Measurements from ENCODE around the gene IKBKE. TPM values are rescaled to one million over a fixed set of nuclear protein-coding genes. Genes with fewer than 3 reads are reported as not detected.

IKBKE gene
- total and polyA plus RNA-seq, 10 of the 15 experiments (the other 5 are each of a cell fraction or from before 2014, with no cell fraction given): 12.8 to 35.1 (median 23.1) TPM

DNA sequence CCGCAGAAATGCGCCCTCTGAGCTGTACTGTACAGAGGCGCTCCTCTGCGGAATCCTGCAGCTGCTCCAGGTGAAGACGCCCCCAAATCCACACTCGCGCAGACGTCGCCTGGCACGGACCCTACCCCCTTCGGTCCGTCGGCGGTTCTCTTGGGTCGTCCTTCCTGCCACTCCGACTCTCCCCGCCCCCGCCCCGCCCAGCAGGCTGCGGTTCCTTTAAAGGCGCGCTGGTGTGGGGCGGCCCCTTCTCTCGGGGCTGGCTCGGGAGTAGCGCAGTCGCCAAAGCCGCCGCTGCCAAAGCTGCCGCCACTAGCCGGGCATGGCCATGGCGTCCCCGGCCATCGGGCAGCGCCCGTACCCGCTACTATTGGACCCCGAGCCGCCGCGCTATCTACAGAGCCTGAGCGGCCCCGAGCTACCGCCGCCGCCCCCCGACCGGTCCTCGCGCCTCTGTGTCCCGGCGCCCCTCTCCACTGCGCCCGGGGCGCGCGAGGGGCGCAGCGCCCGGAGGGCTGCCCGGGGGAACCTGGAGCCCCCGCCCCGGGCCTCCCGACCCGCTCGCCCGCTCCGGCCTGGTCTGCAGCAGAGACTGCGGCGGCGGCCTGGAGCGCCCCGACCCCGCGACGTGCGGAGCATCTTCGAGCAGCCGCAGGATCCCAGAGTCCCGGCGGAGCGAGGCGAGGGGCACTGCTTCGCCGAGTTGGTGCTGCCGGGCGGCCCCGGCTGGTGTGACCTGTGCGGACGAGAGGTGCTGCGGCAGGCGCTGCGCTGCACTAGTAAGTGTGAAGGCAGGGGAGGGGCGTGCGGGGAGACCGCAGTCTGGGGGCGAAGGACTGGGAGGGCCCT, 37.2 kb downstream of the IKBKE start, which contains the start of gene RASSF5 (continued):
- TF ChIP-seq, protein P1, sequence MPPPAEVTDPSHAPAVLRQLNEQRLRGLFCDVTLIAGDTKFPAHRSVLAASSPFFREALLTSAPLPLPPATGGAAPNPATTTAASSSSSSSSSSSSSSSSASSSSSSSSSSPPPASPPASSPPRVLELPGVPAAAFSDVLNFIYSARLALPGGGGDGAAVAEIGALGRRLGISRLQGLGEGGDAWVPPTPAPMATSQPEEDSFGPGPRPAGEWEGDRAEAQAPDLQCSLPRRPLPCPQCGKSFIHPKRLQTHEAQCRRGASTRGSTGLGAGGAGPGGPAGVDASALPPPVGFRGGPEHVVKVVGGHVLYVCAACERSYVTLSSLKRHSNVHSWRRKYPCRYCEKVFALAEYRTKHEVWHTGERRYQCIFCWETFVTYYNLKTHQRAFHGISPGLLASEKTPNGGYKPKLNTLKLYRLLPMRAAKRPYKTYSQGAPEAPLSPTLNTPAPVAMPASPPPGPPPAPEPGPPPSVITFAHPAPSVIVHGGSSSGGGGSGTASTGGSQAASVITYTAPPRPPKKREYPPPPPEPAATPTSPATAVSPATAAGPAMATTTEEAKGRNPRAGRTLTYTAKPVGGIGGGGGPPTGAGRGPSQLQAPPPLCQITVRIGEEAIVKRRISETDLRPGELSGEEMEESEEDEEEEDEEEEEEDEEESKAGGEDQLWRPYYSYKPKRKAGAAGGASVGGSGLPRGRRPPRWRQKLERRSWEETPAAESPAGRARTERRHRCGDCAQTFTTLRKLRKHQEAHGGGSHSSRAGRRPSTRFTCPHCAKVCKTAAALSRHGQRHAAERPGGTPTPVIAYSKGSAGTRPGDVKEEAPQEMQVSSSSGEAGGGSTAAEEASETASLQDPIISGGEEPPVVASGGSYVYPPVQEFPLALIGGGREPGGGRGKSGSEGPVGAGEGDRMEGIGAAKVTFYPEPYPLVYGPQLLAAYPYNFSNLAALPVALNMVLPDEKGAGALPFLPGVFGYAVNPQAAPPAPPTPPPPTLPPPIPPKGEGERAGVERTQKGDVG (CRISPR knock-in tag; IDR thresholded peaks at IDR 0.05): no peak
- TF ChIP-seq CBFB (IDR thresholded peaks at IDR 0.05; ENCODE audit: low read depth) (peak; percentile 53; the same call in 1 of the 2 replicates), ZNF384 (IDR thresholded peaks at IDR 0.05; ENCODE audit: borderline replicate concordance, low read depth, low read length) (no peak), EP300 (IDR thresholded peaks at IDR 0.05; ENCODE audit: borderline replicate concordance in 1 of 2, control insufficient read depth in 1 of 2, low read depth in 2 of 2, low read length in 2 of 2) (0 out of 4 replicates have a peak, but pooled peaks of 1 of the 2 experiments have one; percentile 21), HDAC2 (IDR thresholded peaks at IDR 0.05) (no peak), TAF1 (IDR thresholded peaks at IDR 0.05; ENCODE audit: borderline replicate concordance, low read depth, low read length) (0 out of 2 replicates have a peak, but pooled peaks have one; percentile 34), BACH1 (IDR thresholded peaks at IDR 0.05; ENCODE audit: borderline replicate concordance) (peak; percentile 56; the same call in 1 of the 2 replicates), RBBP5 (conservative IDR thresholded peaks at IDR 0.05) (no peak), POU2F2 (IDR thresholded peaks at IDR 0.05; ENCODE audit: borderline replicate concordance, low read depth, low read length) (peak; percentile 81; the same call in 2 of the 3 replicates), WRNIP1 (IDR thresholded peaks at IDR 0.05; ENCODE audit: borderline replicate concordance, low read depth, low read length) (no peak), HDAC6 (IDR thresholded peaks at IDR 0.05; ENCODE audit: unreplicated experiment) (peak; percentile 100), SUZ12 (IDR thresholded peaks at IDR 0.05; ENCODE audit: unreplicated experiment) (no peak), MEF2A (IDR thresholded peaks at IDR 0.05; ENCODE audit: insufficient read depth, low read depth, low read length) (no peak), SIN3A (IDR thresholded peaks at IDR 0.05; ENCODE audit: low read depth, low read length) (no peak), NFXL1 (IDR thresholded peaks at IDR 0.05; ENCODE audit: borderline replicate concordance) (0 out of 2 replicates have a peak, but pooled peaks have one; percentile 31), BCL11A (IDR thresholded peaks at IDR 0.05; ENCODE audit: low read depth, low read length) (no peak)
- TF ChIP-seq, protein P2, sequence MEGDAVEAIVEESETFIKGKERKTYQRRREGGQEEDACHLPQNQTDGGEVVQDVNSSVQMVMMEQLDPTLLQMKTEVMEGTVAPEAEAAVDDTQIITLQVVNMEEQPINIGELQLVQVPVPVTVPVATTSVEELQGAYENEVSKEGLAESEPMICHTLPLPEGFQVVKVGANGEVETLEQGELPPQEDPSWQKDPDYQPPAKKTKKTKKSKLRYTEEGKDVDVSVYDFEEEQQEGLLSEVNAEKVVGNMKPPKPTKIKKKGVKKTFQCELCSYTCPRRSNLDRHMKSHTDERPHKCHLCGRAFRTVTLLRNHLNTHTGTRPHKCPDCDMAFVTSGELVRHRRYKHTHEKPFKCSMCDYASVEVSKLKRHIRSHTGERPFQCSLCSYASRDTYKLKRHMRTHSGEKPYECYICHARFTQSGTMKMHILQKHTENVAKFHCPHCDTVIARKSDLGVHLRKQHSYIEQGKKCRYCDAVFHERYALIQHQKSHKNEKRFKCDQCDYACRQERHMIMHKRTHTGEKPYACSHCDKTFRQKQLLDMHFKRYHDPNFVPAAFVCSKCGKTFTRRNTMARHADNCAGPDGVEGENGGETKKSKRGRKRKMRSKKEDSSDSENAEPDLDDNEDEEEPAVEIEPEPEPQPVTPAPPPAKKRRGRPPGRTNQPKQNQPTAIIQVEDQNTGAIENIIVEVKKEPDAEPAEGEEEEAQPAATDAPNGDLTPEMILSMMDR (IDR thresholded peaks at IDR 0.05 in 2 of 3, conservative IDR thresholded peaks at IDR 0.05 in 1 of 3; ENCODE audit: control insufficient read depth in 2 of 3, extremely low read depth in 1 of 3, insufficient read depth in 1 of 3, low read depth in 3 of 3, low read length in 3 of 3): no peak
- TF ChIP-seq, protein P3, sequence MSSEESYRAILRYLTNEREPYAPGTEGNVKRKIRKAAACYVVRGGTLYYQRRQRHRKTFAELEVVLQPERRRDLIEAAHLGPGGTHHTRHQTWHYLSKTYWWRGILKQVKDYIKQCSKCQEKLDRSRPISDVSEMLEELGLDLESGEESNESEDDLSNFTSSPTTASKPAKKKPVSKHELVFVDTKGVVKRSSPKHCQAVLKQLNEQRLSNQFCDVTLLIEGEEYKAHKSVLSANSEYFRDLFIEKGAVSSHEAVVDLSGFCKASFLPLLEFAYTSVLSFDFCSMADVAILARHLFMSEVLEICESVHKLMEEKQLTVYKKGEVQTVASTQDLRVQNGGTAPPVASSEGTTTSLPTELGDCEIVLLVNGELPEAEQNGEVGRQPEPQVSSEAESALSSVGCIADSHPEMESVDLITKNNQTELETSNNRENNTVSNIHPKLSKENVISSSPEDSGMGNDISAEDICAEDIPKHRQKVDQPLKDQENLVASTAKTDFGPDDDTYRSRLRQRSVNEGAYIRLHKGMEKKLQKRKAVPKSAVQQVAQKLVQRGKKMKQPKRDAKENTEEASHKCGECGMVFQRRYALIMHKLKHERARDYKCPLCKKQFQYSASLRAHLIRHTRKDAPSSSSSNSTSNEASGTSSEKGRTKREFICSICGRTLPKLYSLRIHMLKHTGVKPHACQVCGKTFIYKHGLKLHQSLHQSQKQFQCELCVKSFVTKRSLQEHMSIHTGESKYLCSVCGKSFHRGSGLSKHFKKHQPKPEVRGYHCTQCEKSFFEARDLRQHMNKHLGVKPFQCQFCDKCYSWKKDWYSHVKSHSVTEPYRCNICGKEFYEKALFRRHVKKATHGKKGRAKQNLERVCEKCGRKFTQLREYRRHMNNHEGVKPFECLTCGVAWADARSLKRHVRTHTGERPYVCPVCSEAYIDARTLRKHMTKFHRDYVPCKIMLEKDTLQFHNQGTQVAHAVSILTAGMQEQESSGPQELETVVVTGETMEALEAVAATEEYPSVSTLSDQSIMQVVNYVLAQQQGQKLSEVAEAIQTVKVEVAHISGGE (CRISPR knock-in tag; IDR thresholded peaks at IDR 0.05): no peak
- TF ChIP-seq, protein P4, sequence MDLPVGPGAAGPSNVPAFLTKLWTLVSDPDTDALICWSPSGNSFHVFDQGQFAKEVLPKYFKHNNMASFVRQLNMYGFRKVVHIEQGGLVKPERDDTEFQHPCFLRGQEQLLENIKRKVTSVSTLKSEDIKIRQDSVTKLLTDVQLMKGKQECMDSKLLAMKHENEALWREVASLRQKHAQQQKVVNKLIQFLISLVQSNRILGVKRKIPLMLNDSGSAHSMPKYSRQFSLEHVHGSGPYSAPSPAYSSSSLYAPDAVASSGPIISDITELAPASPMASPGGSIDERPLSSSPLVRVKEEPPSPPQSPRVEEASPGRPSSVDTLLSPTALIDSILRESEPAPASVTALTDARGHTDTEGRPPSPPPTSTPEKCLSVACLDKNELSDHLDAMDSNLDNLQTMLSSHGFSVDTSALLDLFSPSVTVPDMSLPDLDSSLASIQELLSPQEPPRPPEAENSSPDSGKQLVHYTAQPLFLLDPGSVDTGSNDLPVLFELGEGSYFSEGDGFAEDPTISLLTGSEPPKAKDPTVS (IDR thresholded peaks at IDR 0.05; ENCODE audit: low read depth, low read length): no peak

All from GM12878 (cell line).